ENCODE data around the gene ATP2C1. TPM values are rescaled to one million over a fixed set of nuclear protein-coding genes. Genes with fewer than 3 reads are reported as not detected.

Gene ATP2C1
- total RNA-seq, result 128 TPM

GRCh38 chr3:130893376-130894129 is at the start of gene ATP2C1:
Gene ATP2C1, plus strand, starts transcription at chr3:130894084. Its CDS starts 686 bp downstream, at chr3:130894770.

GRCh38 chr3:131026321-131027151 is 132.7 kb downstream of the ATP2C1 start, which contains the start of the genes ASTE1 and NEK11:
Gene ASTE1, minus strand, starts transcription at chr3:131026825. Its CDS starts 1,519 bp downstream, at chr3:131025306.
Gene NEK11, plus strand, starts transcription at chr3:131026877. Its CDS starts 2,832 bp downstream, at chr3:131029709.

Other genes with a start within 250 kb of the ATP2C1 start
- gene PIK3R4, start 147.3 kb upstream of the ATP2C1 start, total RNA-seq, result 52.3 TPM
- 9.7 TPM for gene ASTE1, start 132.7 kb downstream of the ATP2C1 start, total RNA-seq
- 17.9 TPM for gene NEK11, start 132.8 kb downstream of the ATP2C1 start, total RNA-seq